ENCODE measurements around the gene EYA2.

DNA sequence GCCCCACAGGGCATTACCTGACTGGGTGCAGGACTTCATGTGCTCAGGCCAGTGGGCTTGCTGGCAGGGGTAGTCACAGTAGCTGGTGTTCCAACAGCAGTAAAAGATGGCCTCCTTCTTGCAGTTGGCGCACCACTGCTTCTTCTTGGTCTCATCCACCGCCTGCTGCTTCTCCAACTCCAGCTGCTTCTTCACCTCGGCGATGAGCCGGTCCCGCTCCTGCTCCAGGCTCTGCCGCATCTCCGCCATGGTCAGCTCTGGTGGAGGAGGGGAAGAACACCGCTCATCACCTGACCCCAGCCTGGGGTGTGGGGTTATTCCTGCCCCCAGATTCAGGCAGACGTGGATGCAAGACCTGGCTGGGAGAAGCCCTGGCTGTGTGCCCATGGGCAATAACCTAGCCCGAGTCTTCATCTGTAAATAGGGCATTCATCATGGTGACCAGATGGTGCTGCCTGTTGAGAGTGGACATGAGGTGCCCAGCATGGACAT is 329.7 kb downstream of the EYA2 start:
- TF ChIP-seq, protein P1, sequence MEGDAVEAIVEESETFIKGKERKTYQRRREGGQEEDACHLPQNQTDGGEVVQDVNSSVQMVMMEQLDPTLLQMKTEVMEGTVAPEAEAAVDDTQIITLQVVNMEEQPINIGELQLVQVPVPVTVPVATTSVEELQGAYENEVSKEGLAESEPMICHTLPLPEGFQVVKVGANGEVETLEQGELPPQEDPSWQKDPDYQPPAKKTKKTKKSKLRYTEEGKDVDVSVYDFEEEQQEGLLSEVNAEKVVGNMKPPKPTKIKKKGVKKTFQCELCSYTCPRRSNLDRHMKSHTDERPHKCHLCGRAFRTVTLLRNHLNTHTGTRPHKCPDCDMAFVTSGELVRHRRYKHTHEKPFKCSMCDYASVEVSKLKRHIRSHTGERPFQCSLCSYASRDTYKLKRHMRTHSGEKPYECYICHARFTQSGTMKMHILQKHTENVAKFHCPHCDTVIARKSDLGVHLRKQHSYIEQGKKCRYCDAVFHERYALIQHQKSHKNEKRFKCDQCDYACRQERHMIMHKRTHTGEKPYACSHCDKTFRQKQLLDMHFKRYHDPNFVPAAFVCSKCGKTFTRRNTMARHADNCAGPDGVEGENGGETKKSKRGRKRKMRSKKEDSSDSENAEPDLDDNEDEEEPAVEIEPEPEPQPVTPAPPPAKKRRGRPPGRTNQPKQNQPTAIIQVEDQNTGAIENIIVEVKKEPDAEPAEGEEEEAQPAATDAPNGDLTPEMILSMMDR (IDR thresholded peaks at IDR 0.05), result no peak
- TF ChIP-seq POLR2A (IDR thresholded peaks at IDR 0.05), result no peak
